A673 (cell line): ENCODE results near the gene SRGAP1.

ENCODE experiments used
- CTCF ChIP-seq: fragments of 300-800, 200-600 bp; sonication (generic); conservative IDR thresholded peaks from 2 replicates; pipeline ENCODE4 v1.5.1; 2017; ENCODE audit warnings: low read depth, mild to moderate bottlenecking, antibody characterized with exemption, low read length, moderate library complexity, mixed read lengths
- EZH2 ChIP-seq: fragments of 200-600 bp; sonication (generic); IDR thresholded peaks from 2 replicates; pipeline ENCODE4 v1.6.1; 2017; ENCODE audit warnings: borderline replicate concordance, low read depth, mild to moderate bottlenecking, mixed read lengths, antibody characterized with exemption, low read length; ENCODE audit not compliant: poor library complexity, severe bottlenecking

GRCh38 chr12:64098709-64099354 is 254.3 kb downstream of the SRGAP1 start:
- TF ChIP-seq CTCF (no peak), EZH2 (no peak)
